ENCODE results near the gene TSEN2. TPM values are rescaled to one million over a fixed set of nuclear protein-coding genes. Genes with fewer than 3 reads are reported as not detected.

Gene TSEN2
- total RNA-seq, 4 donors from 2014 or later, result 8.1 to 39.9 (median 32.6) TPM

DNA sequence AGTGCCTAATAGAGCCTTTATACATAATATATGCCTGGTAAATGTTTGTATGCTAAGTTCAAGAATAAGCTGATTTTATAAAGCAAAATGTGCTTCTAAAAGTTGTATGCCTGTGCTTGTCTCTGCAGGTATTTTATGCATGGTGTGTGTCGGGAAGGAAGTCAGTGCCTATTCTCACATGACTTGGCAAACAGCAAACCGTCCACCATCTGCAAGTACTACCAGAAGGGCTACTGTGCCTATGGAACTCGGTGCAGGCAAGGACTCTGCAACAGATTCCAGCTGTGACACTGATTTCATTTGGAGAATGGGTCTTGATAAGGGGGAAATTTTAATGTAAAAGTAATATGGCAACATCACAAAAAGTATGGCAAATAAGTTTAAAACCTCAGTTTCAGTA lies 84.5 kb downstream of the TSEN2 start:
- H3K27ac ChIP-seq, result no peak overlapping the region
- TF ChIP-seq, protein P1, sequence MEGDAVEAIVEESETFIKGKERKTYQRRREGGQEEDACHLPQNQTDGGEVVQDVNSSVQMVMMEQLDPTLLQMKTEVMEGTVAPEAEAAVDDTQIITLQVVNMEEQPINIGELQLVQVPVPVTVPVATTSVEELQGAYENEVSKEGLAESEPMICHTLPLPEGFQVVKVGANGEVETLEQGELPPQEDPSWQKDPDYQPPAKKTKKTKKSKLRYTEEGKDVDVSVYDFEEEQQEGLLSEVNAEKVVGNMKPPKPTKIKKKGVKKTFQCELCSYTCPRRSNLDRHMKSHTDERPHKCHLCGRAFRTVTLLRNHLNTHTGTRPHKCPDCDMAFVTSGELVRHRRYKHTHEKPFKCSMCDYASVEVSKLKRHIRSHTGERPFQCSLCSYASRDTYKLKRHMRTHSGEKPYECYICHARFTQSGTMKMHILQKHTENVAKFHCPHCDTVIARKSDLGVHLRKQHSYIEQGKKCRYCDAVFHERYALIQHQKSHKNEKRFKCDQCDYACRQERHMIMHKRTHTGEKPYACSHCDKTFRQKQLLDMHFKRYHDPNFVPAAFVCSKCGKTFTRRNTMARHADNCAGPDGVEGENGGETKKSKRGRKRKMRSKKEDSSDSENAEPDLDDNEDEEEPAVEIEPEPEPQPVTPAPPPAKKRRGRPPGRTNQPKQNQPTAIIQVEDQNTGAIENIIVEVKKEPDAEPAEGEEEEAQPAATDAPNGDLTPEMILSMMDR (IDR thresholded peaks at IDR 0.05), result no peak
- TF ChIP-seq POLR2A (IDR thresholded peaks at IDR 0.05), result no peak

GRCh38 chr3:12569836-12570235 lies 85.6 kb downstream of the TSEN2 start:
- Histone ChIP-seq H3K27me3 (no peaks in the 10 kb centered on the region), H3K4me1 (no peaks in the 10 kb centered on the region), H3K27ac (no peak overlapping the region), H3K9me3 (peaks cover 0 to 9% (median 0%) of the 10 kb centered on the region in 4 donors), H3K36me3 (peaks cover 0 to 58% (median 0%) of the 10 kb centered on the region in 3 donors), H3K4me3 (no peak overlapping the region)
- TF ChIP-seq, protein P1 (IDR thresholded peaks at IDR 0.05), result no peak
- no peak for TF ChIP-seq POLR2A (IDR thresholded peaks at IDR 0.05)
- no peak for DNase-seq

More for the DNA sequence above, 84.5 kb downstream of the TSEN2 start:
- no peak for DNase-seq
- Histone ChIP-seq H3K9me3 (peaks cover 0 to 9% (median 0%) of the 10 kb centered on the region in 4 donors), H3K4me1 (no peaks in the 10 kb centered on the region), H3K36me3 (peaks cover 0 to 48% (median 0%) of the 10 kb centered on the region in 3 donors), H3K27me3 (no peaks in the 10 kb centered on the region), H3K4me3 (no peak overlapping the region)

- TF ChIP-seq, protein P1 (IDR thresholded peaks at IDR 0.05), result no peak
- no peak for TF ChIP-seq POLR2A (IDR thresholded peaks at IDR 0.05)
- H3K27ac ChIP-seq, result no peak overlapping the region
- H3K4me3 ChIP-seq, result no peak overlapping the region
- H3K27me3 ChIP-seq, result no peaks in the 10 kb centered on the region
- H3K4me1 ChIP-seq, result no peaks in the 10 kb centered on the region
- DNase-seq, result no peak
- H3K36me3 ChIP-seq, result peaks cover 0 to 77% (median 0%) of the 10 kb centered on the region in 3 donors
- no peaks in the 10 kb centered on the region for H3K9me3 ChIP-seq
These were observed 87.7 kb downstream of the TSEN2 start for GRCh38 chr3:12571986-12572385.

GRCh38 chr3:12574131-12574530 lies 89.9 kb downstream of the TSEN2 start:
- TF ChIP-seq, protein P1 (IDR thresholded peaks at IDR 0.05), result no peak
- TF ChIP-seq POLR2A (IDR thresholded peaks at IDR 0.05), result no peak
- H3K9me3 ChIP-seq, result no peaks in the 10 kb centered on the region
- H3K4me3 ChIP-seq, result no peak overlapping the region
- H3K36me3 ChIP-seq, result peaks cover 0 to 93% (median 0%) of the 10 kb centered on the region in 3 donors
- H3K4me1 ChIP-seq, result no peaks in the 10 kb centered on the region
- no peaks in the 10 kb centered on the region for H3K27me3 ChIP-seq
- no peak overlapping the region for H3K27ac ChIP-seq
- no peak for DNase-seq

DNA sequence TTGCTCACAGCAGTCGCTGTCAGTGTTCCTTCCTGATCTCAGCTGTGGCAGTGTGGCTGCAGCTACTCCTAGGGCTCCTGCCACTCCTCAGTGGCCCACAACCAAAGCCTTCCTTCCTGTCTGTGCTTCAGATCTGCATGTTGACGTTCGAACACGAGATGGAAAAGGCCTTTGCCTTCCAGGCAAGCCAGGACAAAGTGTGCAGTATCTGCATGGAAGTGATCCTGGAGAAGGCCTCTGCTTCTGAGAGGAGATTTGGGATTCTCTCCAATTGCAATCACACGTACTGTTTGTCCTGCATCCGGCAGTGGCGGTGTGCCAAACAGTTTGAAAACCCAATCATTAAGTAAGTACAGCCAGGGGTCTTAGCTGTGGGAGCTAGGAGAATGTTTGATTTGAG lies 90.4 kb downstream of the TSEN2 start:
- no peak for DNase-seq
- no peaks in the 10 kb centered on the region for H3K27me3 ChIP-seq
- no peak overlapping the region for H3K27ac ChIP-seq
- H3K9me3 ChIP-seq, result no peaks in the 10 kb centered on the region
- no peak overlapping the region for H3K4me3 ChIP-seq
- H3K4me1 ChIP-seq, result no peaks in the 10 kb centered on the region
- H3K36me3 ChIP-seq, result peaks cover 0 to 93% (median 0%) of the 10 kb centered on the region in 3 donors
- TF ChIP-seq, protein P1 (IDR thresholded peaks at IDR 0.05), result no peak
- no peak for TF ChIP-seq POLR2A (IDR thresholded peaks at IDR 0.05)

- Histone ChIP-seq H3K27me3 (no peaks in the 10 kb centered on the region), H3K27ac (no peak overlapping the region), H3K36me3 (peaks cover 0 to 93% (median 0%) of the 10 kb centered on the region in 3 donors), H3K9me3 (no peaks in the 10 kb centered on the region), H3K4me1 (no peaks in the 10 kb centered on the region), H3K4me3 (no peak overlapping the region)
- TF ChIP-seq, protein P1 (IDR thresholded peaks at IDR 0.05), result no peak
- TF ChIP-seq POLR2A (IDR thresholded peaks at IDR 0.05), result no peak
- DNase-seq, result no peak
These were observed 93.1 kb downstream of the TSEN2 start for GRCh38 chr3:12577379-12577778.
